Left cardiac atrium (tissue), 4 donors: Measurements from ENCODE around the gene CDH6. TPM values are rescaled to one million over a fixed set of nuclear protein-coding genes. Genes with fewer than 3 reads are reported as not detected.

Experiments used
- ATAC-seq, 2 donors: fragments of 200-7000 bp; cut with Tn5 transposase; one replicate each; pipeline ENCODE4 v1.9.1; 2020; ENCODE audit warnings: mild to moderate bottlenecking in 2 of 2, moderate library complexity in 2 of 2
- DNase-seq: peaks from one replicate; pipeline ENCODE4 v3.0.0-alpha.2; 2020
- intact Hi-C, 2 donors: fragments of 100-400 bp; cut with DNase I; formaldehyde crosslinking; loops; one replicate each; pipeline versions ENCODE4 v1.14.1 to v1.15.1; 2022 to 2023
- total RNA-seq, 2 donors: library from RNA; stranded (reverse); fragmentation: NEBNext Ultra II Directional; extraction: Animal tissue kit (Norgen Biotek cat#: 25700); gene quantifications; one replicate each; pipeline ENCODE4 v1.2.1, GENCODE V29; 2021
- donor health status: DM: no; HTN: yes; CAD: no.
- donor health status: DM: no; HTN: yes; CAD: no; lungs with severe emphysema.
- donor health status: DM: yes; HTN: yes; CAD: no.
- donor health status: Dilated cardiomyopathy.

Gene CDH6
- total RNA-seq, 2 donors from 2014 or later: 2.2 to 2.3 TPM

GRCh38 chr5:31301833-31302232, 108.3 kb downstream of the CDH6 start:
- ATAC-seq (no peak), DNase-seq (no peak)
- intact Hi-C loops: no loop called here

- ATAC-seq: no peak
- intact Hi-C loops: no loop called here
- DNase-seq: no peak
These were observed 110.2 kb downstream of the CDH6 start for GRCh38 chr5:31303688-31304087.

- intact Hi-C loops: no loop called here
- no peak for ATAC-seq
- no peak for DNase-seq
These were observed 124.2 kb downstream of the CDH6 start for GRCh38 chr5:31317665-31318064.

GRCh38 chr5:31319335-31319734, 125.8 kb downstream of the CDH6 start:
- DNase-seq (no peak), ATAC-seq (no peak)
- intact Hi-C loops: no loop called here

GRCh38 chr5:31322946-31323345, 129.5 kb downstream of the CDH6 start:
- DNase-seq: no peak
- no peak for ATAC-seq

GRCh38 chr5:31324842-31325241, 131.4 kb downstream of the CDH6 start:
- intact Hi-C loops: no loop called here
- ATAC-seq: no peak
- no peak for DNase-seq

More at GRCh38 chr5:31322946-31323345, 129.5 kb downstream of the CDH6 start:
- intact Hi-C loops: no loop called here

GRCh38 chr5:31328040-31328733, 134.7 kb downstream of the CDH6 start:
- intact Hi-C loops: no loop called here
- ATAC-seq: no peak

GRCh38 chr5:31329715-31330114, 136.2 kb downstream of the CDH6 start:
- intact Hi-C loops: no loop called here
- DNase-seq (no peak), ATAC-seq (no peak)

More at GRCh38 chr5:31328040-31328733, 134.7 kb downstream of the CDH6 start:
- DNase-seq: no peak

- ATAC-seq (no peak), DNase-seq (no peak)
- intact Hi-C loops: no loop called here
These were observed 138.7 kb downstream of the CDH6 start for GRCh38 chr5:31332160-31332559.

- ATAC-seq (no peak), DNase-seq (no peak)
- intact Hi-C loops: no loop called here
These were observed 140.0 kb downstream of the CDH6 start for GRCh38 chr5:31333475-31333874.

- intact Hi-C loops: no loop called here
- DNase-seq (no peak), ATAC-seq (no peak)
These were observed 140.8 kb downstream of the CDH6 start for GRCh38 chr5:31334061-31334860.

GRCh38 chr5:31335456-31335855, 142.0 kb downstream of the CDH6 start:
- no peak for ATAC-seq
- DNase-seq: no peak
- intact Hi-C loops: no loop called here

- ATAC-seq: no peak
- intact Hi-C loops: no loop called here
- no peak for DNase-seq
These were observed 150.5 kb downstream of the CDH6 start for GRCh38 chr5:31343946-31344345.

- DNase-seq (no peak), ATAC-seq (no peak)
- intact Hi-C loops: no loop called here
These were observed 153.5 kb downstream of the CDH6 start for GRCh38 chr5:31346896-31347551.

- DNase-seq: no peak
- ATAC-seq: no peak
- intact Hi-C loops: no loop called here
These were observed 154.0 kb downstream of the CDH6 start for GRCh38 chr5:31347552-31347905.

- ATAC-seq (no peak), DNase-seq (no peak)
- intact Hi-C loops: no loop called here
These were observed 156.9 kb downstream of the CDH6 start for GRCh38 chr5:31350395-31350794.

GRCh38 chr5:31355337-31355736, 161.9 kb downstream of the CDH6 start:
- intact Hi-C loops: no loop called here
- ATAC-seq: no peak

GRCh38 chr5:31357038-31357437, 163.6 kb downstream of the CDH6 start:
- ATAC-seq (no peak), DNase-seq (no peak)
- intact Hi-C loops: no loop called here

More at GRCh38 chr5:31355337-31355736, 161.9 kb downstream of the CDH6 start:
- DNase-seq: no peak

- ATAC-seq: no peak
- intact Hi-C loops: no loop called here
These were observed 166.4 kb downstream of the CDH6 start for GRCh38 chr5:31359839-31360238.

GRCh38 chr5:31361234-31361633, 167.7 kb downstream of the CDH6 start:
- intact Hi-C loops: no loop called here
- ATAC-seq (peak; percentile 30 to 87), DNase-seq (no peak)

More at GRCh38 chr5:31359839-31360238, 166.4 kb downstream of the CDH6 start:
- no peak for DNase-seq
